NCI-H1436 treated with DMSO at 0.1 percent for 48 hours (cell line): ENCODE results near the gene COPZ1.
A peak's percentile ranks its signal among the peaks of the same experiment; 100 is the strongest.

Experiments
- DNase-seq: peaks from one replicate; lab custom pipeline; 2025; lab: John Stamatoyannopoulos, UW

Gene COPZ1

DNA sequence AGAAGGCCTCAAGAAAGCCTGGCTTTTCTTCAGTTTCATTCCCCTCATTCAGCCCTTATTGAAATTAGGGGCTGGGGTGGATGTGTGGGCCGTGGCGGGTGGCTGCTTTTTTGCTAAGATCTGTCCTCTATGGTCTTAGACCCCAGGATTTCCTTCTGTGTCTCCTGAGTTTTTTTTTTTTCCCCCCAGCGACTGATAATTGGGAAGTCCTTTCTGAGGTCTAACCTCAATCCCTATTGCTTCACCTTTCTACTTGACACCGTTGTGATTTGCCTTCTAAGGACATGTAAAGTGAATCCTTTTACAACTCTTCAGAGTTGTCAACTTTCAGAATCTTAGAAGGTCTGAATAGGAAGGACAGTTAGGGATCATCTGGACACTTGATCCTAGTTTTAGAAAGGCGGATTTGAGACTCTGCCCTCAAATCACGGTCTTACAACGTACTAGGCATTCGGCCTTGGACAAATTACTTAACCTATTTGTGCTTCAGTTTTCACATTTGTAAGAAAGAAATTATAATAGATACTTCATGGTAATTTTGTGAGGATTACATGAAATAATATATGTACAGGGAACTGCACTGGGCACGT lies 34.9 kb downstream of the COPZ1 start:
- no peak for DNase-seq

DNA sequence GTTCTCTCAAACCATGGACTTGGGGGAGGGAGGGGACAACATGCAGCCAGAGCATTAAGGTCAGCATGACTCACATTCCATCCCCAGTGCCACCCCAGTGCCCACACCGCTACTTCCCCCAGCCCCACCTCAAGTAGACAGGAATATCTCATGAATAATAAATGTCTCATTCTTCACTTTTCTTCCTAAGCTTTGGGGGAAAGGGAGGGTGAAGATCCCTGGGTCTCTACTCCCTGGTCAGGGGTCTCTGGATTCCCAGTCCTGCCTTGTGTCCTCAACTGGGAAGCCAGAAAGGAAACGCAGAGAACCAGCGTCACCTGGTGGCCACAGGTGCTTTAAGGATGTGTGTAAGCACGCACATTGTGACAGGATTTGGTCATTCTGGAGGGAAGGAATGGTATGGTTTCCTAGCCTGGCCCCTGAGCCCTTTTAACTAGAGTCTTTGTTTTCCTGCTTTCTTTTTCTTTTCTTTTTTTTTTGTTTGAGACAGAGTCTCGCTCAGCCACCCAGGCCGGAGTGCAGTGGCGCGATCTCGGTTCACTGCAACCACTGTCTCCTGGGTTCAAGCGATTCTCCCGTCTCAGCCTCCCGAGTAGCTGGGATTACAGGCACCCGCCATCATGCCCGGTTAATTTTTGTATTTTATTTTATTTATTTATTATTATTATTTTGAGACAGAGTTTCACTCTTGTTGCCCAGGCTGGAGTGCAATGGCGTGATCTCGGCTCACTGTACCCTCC lies 36.0 kb downstream of the COPZ1 start:
- DNase-seq, result peak; percentile 41

- DNase-seq, result no peak
Measured at GRCh38 chr12:54363047-54363446, 38.1 kb downstream of the COPZ1 start.

GRCh38 chr12:54363618-54364017 lies 38.7 kb downstream of the COPZ1 start:
- DNase-seq, result no peak

- DNase-seq, result no peak
Measured at GRCh38 chr12:54364413-54364812, 39.5 kb downstream of the COPZ1 start, which contains the start of gene GPR84. GPR84 (minus strand) TSS chr12:54364486; CDS start chr12:54363851, 635 bp downstream.

DNA sequence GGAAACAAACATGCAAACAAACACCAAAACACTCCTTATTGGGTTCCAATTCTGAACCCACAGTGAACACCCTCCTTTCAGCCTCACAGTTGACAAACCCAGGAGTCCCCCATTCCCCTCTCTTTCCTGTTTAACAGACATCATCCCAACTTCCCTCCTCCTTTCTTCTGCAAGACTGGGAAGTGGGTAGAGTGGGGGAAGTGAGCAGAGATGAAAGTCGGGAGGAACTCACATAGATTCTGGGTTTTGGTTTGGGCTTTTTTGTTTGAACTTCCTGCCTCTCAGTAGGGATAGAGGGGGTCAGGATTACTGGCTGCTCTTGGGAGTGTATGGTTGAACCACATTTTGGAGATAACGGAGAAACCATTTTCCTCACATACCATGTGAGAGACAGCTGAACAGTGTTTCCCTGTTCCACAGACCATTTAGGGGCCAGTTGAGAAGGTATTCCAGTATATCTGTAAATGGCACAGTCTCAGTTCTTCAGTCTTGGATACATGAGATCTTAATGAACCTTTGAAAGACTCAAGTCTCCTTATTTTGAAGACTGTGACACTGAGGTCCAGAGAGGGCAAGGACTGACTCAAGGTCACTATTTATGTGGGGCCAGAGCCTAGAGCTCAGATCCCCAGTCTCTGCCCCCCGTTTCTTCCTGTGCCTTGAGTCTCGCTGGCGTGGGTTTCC lies 43.2 kb downstream of the COPZ1 start:
- no peak for DNase-seq

GRCh38 chr12:54368709-54369596 lies 44.0 kb downstream of the COPZ1 start:
- no peak for DNase-seq

DNA sequence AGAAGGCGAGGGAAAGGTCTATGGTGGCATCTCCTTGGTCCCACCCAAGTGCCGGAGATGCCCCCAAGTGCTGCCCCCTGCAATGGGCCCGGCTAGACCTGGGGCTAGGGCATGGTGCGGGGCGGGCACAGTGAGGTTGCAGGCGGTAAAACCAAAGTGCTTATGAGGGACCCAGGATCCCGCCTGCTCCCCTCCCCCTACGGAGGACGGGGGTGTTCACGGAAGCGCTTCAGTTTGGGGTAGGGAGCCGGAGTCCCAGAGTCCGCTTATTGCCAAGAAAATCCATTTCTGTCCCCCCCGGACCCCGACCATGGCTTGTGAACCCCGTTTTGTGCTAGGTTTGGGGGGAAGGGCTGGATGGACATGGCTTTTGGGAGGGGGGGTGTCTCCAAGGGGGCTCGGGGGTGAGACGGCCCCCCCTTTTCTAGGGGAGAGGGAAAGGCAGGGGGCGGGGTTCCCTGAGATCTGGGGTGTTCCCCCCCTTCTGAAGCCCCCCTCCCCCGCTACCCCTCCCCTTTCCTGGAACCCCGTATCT lies 44.7 kb downstream of the COPZ1 start:
- DNase-seq, result no peak

- DNase-seq, result no peak
Measured at GRCh38 chr12:54370171-54370730, 45.3 kb downstream of the COPZ1 start.

- DNase-seq, result no peak
Measured at GRCh38 chr12:54371328-54372112, 46.6 kb downstream of the COPZ1 start.

DNA sequence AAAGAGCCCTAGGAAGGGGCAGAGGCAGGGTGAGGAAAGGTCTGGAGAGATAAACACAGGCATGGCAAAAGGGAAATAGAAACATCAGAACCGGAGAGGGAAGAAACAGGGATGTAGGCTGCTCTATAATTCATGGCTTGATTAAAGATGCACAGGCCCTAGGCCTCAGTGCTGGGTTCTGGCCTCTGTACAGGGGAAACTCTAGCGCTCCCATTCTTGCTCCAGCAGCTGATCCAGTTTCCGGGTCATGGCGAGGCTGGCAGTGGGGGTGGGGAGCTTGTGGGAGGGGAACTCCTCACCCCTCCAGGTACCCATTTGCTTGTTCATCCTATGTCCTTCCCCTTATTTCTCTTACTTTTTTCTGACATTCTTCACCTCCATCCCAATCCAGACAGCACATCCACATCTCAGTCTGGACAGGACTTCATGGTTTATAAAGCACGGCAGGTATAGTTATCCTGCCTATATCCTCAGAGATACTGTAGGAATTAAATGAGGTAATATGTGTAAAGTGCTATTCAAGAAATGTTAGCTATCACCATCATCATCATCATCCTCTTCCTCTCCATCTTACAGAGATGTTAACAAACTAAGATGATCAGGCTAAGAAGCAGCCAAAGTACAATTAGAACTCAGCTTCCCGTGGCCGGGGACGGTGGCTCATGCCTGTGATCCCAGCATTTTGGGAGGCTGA lies 47.3 kb downstream of the COPZ1 start:
- DNase-seq, result no peak

GRCh38 chr12:54373649-54374561 lies 49.0 kb downstream of the COPZ1 start:
- DNase-seq, result no peak

DNA sequence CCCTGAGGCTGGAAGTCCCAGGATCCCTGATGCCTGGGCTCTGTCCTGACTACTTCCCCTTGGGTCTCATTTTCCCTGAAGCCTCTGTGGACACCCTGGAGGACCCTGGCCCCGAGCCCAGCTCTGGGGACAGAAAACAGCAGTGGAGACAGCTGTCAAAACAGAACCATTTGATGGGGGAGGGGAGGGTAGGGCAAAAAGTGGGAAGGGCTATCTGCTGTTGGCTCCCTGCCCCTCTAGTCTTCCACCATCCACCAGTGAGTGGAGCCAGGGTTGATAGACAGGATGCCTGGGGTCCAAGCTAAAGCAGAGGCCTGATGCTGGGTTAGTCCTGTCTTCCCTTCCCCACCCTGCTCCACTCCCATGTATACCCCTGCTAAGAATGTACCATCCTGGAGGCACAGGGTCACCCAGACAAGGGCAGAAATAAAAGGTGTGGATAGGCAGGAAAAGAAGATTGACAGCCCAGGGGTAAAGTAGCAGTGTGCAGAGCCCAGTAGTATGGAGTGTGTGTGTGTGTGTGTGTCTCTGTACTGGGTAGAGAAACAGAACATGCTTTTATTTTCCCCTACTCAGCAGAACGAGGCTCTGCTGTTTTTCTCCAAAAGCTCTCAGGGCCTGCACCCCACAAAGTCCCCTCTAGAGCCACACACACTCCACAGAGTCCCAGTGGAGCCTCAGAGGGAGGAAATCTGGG lies 49.8 kb downstream of the COPZ1 start:
- DNase-seq, result no peak

- no peak for DNase-seq
Measured at GRCh38 chr12:54375259-54375579, 50.3 kb downstream of the COPZ1 start.

GRCh38 chr12:54376596-54376995 lies 51.7 kb downstream of the COPZ1 start:
- DNase-seq, result no peak

DNA sequence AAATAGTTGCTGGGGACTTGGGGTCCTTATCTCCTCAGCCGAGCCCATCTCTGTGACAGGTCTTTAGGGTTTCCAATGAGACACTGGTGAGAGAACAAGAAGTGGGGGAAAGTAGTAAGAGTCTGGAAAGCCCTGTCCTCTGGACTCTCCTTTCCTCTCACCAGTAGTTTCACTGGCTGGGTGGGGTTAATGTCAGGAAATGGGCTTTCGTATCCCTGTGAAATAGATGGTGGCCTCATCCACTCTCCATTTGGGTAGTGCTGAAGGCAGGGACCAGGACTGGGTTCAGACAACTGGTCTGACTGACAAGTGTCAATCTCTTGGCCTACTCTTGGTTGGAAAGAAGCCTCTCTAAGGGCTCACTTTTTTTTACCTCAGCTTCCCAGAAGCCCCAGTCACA lies 52.1 kb downstream of the COPZ1 start:
- DNase-seq, result no peak

- DNase-seq, result no peak
Measured at GRCh38 chr12:54377797-54378515, 53.0 kb downstream of the COPZ1 start.
